Measurements from ENCODE around the gene ITGA6.
A peak's percentile ranks its signal among the peaks of the same experiment; 100 is the strongest.

DNA sequence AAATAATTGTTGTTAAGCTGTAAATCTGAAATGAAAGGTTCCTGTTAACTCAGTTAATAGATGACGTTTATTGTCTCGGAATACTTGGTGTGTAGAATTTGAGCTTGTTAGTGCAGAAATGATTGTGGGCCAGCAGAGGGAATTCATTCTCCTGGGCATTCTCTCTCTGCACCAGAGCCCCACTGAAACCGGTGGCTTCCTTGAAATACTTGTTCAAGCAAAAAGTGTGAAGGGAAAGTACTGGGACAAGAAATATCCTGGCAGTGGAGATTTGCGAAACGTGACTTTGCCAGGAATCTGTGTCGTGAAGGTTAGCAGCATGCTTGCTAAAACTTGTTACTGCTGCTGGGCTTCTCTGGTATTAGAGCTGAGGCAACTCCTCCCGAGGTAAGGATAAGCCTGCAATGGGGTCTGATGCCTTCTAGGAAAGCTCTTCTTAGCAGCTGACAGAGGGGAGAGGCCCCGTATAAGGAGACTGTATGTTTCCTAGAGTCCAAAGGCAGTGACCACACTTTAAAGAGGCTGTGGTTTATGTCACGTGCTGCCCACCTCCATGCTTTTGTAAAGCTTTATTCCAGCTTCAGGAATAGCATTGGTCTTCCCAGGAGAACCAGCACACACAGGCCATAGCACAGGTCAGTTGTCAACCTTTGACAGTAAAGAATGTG is 2.0 kb downstream of the ITGA6 start:
- TF ChIP-seq, protein P1, sequence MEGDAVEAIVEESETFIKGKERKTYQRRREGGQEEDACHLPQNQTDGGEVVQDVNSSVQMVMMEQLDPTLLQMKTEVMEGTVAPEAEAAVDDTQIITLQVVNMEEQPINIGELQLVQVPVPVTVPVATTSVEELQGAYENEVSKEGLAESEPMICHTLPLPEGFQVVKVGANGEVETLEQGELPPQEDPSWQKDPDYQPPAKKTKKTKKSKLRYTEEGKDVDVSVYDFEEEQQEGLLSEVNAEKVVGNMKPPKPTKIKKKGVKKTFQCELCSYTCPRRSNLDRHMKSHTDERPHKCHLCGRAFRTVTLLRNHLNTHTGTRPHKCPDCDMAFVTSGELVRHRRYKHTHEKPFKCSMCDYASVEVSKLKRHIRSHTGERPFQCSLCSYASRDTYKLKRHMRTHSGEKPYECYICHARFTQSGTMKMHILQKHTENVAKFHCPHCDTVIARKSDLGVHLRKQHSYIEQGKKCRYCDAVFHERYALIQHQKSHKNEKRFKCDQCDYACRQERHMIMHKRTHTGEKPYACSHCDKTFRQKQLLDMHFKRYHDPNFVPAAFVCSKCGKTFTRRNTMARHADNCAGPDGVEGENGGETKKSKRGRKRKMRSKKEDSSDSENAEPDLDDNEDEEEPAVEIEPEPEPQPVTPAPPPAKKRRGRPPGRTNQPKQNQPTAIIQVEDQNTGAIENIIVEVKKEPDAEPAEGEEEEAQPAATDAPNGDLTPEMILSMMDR (conservative IDR thresholded peaks at IDR 0.05 in 1 of 2, IDR thresholded peaks at IDR 0.05 in 1 of 2; ENCODE audit: low read depth in 1 of 2, low read length in 2 of 2), result peak in 1 of 2 donors; percentile 28
- TF ChIP-seq EZH2 (IDR thresholded peaks at IDR 0.05; ENCODE audit: low read length, missing control alignments), result no peak

Measured in fibroblast of lung (primary cell).